Measurements from ENCODE around the gene SMS.
"Not testable (repeated sequence)": the region's sequence is repeated elsewhere in the genome, so short reads cannot be mapped to it uniquely, and the experiment has no call there.

Gene SMS

GRCh38 chrX:21953195-21953830 lies 12.8 kb downstream of the SMS start:
- not testable (repeated sequence) for DNase-seq

- no peak for DNase-seq
Measured at GRCh38 chrX:21955403-21956189, 15.1 kb downstream of the SMS start.

GRCh38 chrX:21956783-21957182 lies 16.3 kb downstream of the SMS start:
- DNase-seq, result no peak

GRCh38 chrX:21958187-21958586 lies 17.7 kb downstream of the SMS start:
- DNase-seq, result no peak

GRCh38 chrX:21958916-21959315 lies 18.4 kb downstream of the SMS start:
- no peak for DNase-seq

DNA sequence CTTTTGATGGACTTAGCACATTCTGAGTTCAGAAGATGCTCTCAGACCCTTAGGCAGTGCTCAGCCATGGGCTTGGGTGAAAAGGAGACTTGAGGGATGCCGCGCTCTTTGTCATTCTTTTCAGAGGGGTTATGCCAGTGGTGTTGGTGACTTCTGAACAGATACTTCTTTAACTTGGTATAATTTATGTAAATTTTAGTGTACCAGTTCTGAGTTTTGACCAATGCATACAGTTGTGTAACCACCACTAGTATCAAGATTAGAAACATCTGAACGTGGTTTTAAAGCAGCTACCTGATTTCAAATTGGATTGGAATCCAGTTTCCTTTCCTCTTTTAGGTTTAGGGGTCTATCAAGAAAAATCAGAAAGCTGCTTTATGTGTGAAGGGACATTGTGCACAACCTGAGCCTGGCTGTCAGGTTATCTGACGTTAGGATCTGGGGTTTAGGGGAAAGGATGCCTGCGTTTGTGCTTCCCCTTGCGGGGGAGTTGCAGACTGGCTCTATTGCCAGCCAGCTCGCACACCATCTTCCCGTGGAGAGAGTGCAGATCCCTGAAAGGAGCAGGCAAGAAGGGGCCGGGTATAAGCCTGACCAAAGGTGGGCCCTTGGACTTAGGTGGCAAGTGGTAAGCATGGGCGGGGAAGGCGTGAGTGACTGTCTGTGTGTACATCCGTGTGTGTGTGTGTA lies 19.0 kb downstream of the SMS start:
- no peak for DNase-seq

- DNase-seq, result no peak
Measured at GRCh38 chrX:21960569-21961541, 20.3 kb downstream of the SMS start.

- DNase-seq, result no peak
Measured at GRCh38 chrX:21962361-21962760, 21.9 kb downstream of the SMS start.

DNA sequence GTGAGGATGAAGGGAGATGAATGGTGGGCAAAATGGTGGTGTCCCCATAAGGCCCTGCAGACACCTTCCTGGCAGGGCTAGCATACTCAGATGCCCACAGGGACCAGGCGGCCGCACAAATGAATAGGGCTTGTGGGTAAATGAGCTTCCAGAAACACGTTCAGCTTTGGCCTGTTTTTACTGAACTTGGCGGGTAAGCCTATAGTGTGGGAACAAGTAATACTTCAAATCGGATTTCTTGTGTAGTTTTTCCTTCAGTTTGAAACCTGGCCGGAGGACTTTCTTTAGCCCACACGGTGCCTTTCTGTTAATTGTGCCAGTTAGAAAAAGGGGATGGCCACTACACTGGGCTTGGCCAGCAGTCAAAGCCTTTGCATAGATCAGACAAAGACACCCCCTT lies 22.8 kb downstream of the SMS start:
- no peak for DNase-seq

- no peak for DNase-seq
Measured at GRCh38 chrX:21963731-21964405, 23.4 kb downstream of the SMS start.

- DNase-seq, result no peak
Measured at GRCh38 chrX:21966866-21967265, 26.4 kb downstream of the SMS start.

GRCh38 chrX:21968333-21968732 lies 27.8 kb downstream of the SMS start:
- no peak for DNase-seq

GRCh38 chrX:21970326-21970725 lies 29.8 kb downstream of the SMS start:
- DNase-seq, result no peak

DNA sequence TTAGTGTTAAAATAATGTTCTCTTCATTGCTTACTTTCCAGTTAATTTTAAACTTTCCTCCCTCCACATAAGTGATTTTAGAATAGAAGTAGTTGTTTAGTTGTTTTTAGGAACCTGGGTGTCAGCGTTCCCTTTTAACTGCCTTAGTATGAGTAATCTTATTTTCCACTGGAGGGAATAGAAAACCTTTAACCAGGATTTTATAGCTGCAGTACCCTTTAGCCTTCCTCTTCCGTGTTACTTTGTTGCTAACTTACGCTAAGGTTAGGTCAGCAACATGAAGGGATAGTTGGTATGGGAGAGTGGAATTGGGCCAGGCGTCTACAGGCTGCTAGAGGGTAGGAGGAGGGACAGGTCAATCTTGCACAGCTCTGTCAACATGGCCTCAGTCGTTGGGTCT lies 31.5 kb downstream of the SMS start:
- no peak for DNase-seq

GRCh38 chrX:21972721-21973120 lies 32.2 kb downstream of the SMS start:
- DNase-seq, result no peak

DNA sequence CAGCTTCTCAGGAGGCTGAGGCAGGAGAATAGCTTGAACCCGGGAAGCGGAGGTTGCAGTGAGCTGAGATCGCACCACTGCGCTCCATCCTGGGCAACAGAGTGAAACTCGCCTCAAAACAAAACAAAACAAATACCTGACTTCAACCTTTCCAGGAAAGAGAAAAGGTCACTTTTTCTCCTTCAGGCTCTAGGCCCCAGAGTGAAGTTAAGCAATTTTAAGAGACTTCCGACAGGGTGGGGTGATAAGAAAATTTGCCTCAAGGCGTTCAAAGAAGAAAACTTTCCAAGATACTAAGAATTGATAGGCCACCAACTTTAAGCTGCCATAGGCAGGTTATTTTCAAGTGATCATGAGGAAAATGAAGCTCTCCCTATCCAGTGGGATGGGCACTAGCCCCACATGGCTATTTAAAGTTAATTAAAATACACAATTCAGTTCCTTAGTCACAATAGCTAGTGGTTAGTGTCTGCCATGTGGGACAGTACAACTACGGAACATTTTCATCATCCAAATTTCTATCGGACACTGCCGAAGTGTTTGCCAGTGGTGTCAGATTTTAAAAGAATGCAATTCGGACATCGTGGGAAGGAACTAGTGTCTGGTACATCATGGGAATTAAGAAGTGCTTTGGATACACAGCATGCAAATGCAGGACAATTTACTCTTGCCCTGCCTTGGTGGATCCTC lies 33.0 kb downstream of the SMS start:
- DNase-seq, result no peak

GRCh38 chrX:21974011-21974385 lies 33.5 kb downstream of the SMS start:
- DNase-seq, result no peak

DNA sequence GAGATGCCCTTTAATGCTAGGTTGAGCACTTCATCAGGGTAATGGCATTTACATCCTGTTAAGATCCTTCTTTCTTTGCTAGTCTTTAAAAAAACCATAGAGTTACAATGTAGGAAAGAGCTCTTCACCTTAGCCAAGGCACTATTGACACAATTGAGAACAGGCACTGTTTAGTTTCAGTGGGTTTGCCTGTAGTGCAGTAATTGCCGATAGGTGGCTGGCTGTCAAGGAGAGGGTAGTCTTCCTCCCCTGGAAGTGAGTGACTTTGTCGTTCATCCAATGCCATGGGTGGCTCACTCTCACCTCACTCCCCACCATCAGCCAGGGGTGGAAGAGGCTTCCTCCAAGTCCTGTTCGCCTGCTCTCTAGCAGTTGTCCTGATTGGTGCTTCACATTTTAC lies 34.7 kb downstream of the SMS start:
- DNase-seq, result no peak

DNA sequence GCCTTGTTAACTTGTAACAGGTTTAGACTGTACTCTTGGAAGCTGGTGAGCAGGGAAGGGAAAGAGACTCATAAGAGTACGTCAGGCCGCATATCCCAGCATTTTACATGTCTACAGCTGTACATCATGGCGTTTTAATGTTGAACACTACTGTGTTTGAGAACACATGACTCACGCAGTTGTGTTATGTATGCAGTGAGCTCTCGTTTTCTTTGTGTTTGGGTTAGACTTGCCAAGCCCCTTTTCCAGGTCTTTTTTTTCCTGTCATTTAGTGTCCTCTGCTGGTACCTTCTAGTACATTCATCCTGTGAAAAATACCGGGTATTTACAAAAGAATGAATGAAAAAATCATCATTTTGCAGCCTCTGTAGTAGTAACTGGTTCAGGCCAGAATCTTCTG lies 35.3 kb downstream of the SMS start:
- no peak for DNase-seq

DNA sequence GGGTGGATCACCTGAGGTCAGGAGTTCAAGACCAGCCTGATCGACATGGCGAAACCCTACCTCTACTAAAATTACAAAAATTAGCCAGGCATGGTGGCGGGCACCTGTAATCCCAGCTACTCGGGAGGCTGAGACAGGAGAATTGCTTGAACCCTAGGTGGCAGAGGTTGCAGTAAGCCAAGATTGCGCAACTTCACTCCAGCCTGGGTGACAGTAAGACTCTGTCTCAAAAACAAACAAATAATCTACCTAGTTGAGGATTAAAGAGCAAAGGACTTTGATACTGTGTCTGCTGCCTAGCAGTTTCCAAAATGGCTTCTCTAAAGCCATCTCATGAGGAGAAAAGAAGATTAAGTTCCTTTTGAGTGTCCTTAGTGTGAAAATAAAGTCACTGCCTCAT lies 37.8 kb downstream of the SMS start:
- no peak for DNase-seq

DNA sequence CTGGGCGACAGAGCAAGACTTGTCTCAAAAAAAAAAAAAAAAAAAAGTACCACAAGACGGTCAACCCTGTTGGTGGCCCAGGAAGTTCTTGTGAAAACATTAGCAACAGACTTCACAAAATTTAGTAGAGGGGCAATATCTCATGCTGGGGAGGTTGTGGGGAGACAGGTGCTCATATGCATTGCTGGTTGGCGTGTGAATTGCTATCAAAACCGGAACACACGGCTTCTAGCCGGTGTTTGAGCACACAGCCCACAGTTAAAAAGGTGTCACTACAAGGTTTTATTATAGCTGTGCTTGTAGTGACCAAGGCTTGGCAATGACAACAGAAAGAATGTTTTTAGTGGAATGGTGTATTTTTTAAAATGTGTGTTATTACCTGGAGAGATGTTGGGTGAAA lies 41.8 kb downstream of the SMS start:
- DNase-seq, result no peak

GRCh38 chrX:21985332-21985777 lies 44.8 kb downstream of the SMS start:
- DNase-seq, result peak; percentile 63
